GM18505 (cell line): ENCODE results near the gene GH2.
"Not testable (repeated sequence)": the region's sequence is repeated elsewhere in the genome, so short reads cannot be mapped to it uniquely, and the experiment has no call there.

Source experiments
- ATAC-seq: cut with Tn5 transposase; IDR thresholded peaks from one replicate; pipeline ENCODE4 v1.9.1; 2021; ENCODE audit not compliant: unreplicated experiment
- POLR2A ChIP-seq: IDR thresholded peaks from 4 replicates; pipeline ENCODE4 v1.6.1; 2011; ENCODE audit warnings: borderline replicate concordance; ENCODE audit not compliant: insufficient read depth, insufficient read length; ENCODE audit errors: extremely low read depth

GH2 gene

DNA sequence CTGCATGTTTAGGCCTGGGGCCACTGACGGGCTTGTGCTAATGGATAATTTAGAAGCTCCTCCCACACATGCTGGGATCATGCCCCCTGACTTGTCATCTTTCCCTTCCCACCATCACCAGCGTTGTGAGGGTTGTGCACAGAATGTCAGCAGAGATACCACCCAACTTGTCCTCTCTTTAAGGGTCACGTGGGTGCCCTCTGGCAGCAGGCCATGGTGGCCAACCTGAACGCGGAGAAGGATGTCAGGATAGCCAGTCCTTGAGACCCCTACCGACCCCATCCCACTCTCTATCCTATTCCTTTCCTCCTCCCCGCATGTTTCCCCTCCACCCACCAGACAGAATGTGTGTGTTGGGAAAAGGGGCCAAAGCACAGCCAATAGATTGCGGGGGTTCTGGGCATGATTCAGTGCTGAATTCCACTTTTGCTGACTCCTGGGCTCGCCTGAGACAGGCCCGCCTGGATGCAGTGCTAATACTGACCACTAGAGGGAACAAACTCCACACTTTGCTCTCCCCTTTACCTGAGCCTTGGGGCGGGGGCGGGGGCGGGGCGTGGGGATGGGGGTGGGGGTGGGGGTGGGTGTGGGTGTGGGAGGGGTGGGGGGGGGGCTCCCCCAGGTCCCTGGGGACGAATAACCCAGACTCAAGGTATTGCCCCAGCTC, at the start of gene GH2:
TSS of gene GH2 (minus strand) at position 10 of the 667 bp plus-strand sequence. CDS start 143 bp downstream, outside the sequence.
- no peak for ATAC-seq
- no peak for TF ChIP-seq POLR2A

DNA sequence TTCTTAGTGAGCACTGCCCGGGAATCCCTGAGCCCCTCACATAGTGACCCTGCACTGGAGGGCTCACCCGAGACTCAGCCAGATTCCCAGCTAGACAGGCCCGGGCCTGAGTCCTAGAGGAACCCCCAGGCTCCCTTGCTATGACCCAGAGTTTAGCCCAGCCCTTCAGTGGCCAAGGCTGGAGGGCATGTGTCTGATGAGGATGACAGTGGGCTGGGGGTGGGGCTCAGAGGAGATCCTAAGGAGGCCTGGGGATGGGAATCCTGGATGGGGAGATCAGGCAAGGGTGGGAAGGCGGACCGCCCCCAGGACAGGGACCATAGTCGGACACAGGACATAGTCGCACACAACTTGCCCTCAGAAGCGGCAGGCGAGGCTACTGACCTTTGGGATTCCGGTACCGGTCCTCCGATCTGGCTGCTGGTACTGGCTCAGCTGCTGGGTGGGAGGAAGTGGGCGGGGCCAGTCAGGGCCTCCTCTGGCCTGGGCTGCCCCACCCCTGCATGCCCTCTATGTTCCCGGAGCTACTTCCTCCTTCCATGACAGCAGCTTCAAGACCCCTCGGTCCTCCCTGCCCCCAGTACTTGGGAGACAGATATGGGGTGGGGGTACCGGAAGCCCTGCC, 49.3 kb upstream of the GH2 start:
- ATAC-seq = no peak

DNA sequence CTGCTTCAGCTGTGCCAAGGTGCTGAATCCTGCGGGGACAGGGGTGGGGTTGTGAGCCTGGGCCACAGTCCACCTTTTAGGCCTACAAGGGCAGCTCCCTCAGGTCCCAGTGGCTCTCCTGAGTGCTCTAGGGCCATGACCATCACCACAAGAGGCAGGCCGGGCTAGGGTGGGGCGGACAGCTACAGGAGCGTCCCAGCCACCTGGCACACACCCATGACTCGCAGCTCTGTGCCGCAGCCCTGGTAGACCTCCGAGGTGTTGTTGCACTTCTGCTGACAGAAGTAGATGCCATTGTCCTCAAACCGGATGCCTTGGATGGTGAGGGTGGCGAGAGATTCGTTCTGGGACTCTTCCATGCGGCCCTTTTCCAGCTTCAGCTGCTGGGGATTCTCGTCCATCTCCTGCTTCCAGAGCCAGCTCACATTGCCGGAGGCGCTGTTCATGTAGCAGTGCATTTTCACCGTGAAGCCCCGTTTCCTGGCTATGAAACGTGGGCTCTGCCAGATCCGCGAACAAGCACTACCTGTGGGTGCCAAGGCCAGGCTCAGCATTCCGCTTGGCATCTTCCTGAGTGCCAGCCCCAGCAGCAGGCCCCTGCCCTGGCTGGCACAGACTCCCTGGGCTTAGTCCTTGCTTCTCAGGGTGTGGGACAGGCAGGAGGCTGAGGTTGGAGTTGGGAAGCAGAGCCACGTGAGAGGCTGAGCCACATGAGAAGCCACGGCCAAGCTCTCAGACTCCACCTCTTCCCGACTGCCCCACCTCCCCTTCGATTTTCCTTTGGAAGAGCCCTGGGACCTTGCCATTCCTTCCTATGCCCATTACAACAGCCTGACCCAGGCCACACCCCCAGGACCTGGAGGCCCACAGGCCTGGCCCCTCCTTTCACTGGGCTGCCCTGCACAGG, 48.4 kb upstream of the GH2 start:
- ATAC-seq = no peak
- no peak for TF ChIP-seq POLR2A

More for the DNA sequence above, 49.3 kb upstream of the GH2 start:
- peak; percentile 28 for TF ChIP-seq POLR2A

DNA sequence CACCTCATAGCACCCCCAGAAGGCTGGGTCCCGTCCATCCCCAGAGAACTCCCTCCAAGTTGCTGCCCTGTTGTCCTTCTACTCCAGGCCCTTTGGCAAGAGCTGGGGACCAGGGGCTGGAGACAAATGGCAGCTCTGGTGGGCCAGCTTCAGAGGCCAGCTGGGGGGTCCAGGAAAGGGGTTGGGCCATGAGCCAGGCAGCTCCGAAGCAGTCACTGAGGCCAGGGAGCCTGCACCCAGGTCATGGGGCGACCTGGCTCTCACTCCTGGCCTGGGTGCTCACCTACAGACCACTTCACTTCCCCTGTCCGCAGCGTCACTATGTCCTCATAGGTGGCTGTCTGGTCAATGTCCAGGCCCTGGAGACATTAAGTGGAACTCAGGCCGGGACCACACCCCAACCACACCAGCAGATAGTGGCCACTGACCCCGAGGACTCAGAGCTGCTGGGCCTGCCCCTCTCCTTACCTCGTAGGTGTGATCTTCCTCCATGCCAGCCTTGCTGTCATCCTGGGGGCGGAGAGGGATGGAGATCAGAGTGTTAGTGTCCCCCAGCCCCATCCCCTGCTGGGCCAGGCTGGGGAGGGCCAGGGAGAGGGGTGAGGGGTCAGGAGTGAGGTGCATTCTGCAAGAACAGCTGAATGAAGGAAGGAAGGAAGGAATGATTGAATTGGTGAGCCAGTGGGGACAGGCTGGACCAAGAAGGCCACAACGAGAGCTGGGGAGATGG, 47.4 kb upstream of the GH2 start:
- TF ChIP-seq POLR2A = no peak
- no peak for ATAC-seq

DNA sequence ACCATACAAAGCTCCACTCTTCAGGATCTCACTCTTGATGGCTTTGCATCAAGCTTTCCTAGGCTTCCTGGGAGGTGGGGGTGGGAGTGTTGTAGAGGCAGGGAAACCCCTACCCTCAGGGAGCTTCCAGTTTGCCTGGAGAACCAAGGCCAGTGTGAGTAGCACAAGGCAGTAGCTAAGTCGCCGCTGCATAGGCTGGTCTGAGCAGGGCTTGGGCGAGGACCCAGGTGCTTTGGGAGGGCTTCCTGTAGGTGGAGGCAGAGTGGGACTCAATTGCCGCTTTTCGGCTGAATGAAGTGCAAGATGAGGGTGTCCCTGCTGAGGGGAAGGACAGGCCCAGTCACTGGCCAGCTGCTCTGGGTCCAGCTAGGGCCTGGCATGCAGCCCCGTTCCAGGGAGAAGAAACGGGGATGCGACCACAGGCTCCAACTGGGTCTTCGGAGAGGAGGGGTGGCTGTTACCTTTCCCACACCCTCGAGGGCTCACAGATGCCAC, 46.5 kb upstream of the GH2 start:
- TF ChIP-seq POLR2A = no peak
- no peak for ATAC-seq

DNA sequence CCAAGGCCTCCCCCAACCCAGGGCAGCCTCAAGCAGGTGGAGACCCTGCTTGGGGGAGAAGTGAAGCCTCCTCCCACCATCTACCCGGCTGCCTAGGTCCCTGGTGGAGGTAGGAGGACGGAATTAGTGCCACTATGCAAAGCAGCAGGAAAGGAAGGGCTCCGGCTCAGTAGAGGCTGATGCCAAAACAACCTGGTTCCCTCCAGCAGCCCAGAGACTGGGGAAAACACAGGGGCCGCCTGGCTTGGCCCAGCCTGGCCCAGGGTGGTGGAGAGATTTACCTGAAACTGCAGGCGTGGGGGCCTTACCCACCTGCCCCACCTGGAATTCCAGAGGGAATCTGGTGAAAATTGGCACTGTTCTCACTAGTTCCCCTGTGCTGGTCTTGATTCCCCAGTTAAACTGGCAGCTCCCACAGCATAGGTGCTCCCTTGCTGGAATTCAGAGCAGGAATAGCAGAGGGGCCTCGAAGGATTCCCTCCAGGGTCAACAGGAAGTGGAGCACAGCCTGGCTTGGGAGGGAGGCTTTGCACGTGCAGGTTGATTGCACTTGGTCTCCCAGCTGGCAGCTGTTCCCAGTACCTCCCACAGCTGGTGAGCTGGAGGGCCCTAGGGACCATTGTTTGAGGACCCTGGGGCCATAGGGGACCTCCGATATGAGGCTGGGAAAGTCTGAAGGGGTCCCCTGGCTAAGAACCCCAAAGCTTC, 45.9 kb upstream of the GH2 start:
- ATAC-seq = no peak
- TF ChIP-seq POLR2A = peak; percentile 33

GRCh38 chr17:63926164-63926563, 44.4 kb upstream of the GH2 start:
- no peak for TF ChIP-seq POLR2A
- ATAC-seq = no peak

DNA sequence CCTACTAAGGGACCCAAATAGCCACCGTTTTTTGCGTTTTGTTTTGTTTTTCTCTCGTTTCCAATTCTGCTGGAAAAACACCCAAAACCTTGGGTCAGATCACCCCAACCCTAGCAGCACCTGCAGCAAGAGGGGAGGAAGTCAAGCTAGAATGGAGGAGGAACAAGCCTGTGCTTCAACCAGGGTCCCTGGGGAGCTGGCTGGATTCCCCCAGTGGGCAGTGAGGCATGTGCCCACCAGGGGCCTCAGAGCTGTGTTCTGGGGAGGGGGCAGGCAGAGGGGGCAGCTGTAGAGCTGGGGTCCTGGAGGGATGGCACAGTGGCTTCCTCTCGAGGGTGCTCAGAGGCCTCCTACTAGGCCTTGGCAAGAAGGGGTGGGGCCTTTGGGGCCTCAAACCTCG, 43.9 kb upstream of the GH2 start:
- ATAC-seq = no peak
- peak; percentile 38 for TF ChIP-seq POLR2A

- peak; percentile 65 for ATAC-seq
Observed at GRCh38 chr17:63922402-63922801, 40.7 kb upstream of the GH2 start.

GRCh38 chr17:63920779-63921178, 39.0 kb upstream of the GH2 start:
- ATAC-seq = not testable (repeated sequence)

DNA sequence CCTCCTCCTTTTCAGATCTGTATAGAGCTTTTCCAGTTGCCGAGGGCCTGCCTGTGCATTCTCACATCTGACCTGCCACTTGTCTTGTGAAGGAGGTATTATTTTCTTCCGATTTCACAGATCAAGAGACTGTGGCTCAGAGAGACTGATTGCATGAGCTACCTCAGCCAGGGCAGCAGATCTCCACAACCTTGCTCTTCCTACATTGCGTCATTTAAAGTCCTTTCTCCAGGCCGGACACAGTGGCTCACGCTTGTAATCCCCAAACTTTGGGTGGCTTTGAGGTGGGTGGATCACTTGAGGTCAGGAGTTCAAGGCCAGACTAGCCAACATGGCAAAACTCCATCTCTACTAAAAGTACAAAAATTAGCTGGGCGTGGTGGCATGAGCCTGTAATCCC, 38.3 kb upstream of the GH2 start:
- not testable (repeated sequence) for ATAC-seq

- TF ChIP-seq POLR2A = no peak
- no peak for ATAC-seq
Observed at GRCh38 chr17:63919311-63919723, 37.6 kb upstream of the GH2 start.

- not testable (repeated sequence) for ATAC-seq
Observed at GRCh38 chr17:63918789-63919305, 37.1 kb upstream of the GH2 start, which contains the start of gene GH1. TSS of gene GH1 (minus strand) at chr17:63918839. CDS start at chr17:63918776, 63 bp downstream.
